ENCODE results near the gene RGS8.

- no peak for TF ChIP-seq POLR2AphosphoS5 (IDR thresholded peaks at IDR 0.05; ENCODE audit: low read depth, low read length)
- no peak for TF ChIP-seq REST (IDR thresholded peaks at IDR 0.05; ENCODE audit: insufficient read depth in 1 of 2, low read depth in 2 of 2, low read length in 1 of 2)
- no peak for TF ChIP-seq CTCF (IDR thresholded peaks at IDR 0.05)
These were observed 14.2 kb downstream of the RGS8 start for GRCh38 chr1:182670032-182670749.
